NCI-H1436 (cell line): Measurements from ENCODE around the gene MEF2C.
"Not testable (repeated sequence)": the region's sequence is repeated elsewhere in the genome, so short reads cannot be mapped to it uniquely, and the experiment has no call there.

Experiments
- DNase-seq: peaks from one replicate; lab custom pipeline; 2025; lab: John Stamatoyannopoulos, UW

MEF2C gene

DNA sequence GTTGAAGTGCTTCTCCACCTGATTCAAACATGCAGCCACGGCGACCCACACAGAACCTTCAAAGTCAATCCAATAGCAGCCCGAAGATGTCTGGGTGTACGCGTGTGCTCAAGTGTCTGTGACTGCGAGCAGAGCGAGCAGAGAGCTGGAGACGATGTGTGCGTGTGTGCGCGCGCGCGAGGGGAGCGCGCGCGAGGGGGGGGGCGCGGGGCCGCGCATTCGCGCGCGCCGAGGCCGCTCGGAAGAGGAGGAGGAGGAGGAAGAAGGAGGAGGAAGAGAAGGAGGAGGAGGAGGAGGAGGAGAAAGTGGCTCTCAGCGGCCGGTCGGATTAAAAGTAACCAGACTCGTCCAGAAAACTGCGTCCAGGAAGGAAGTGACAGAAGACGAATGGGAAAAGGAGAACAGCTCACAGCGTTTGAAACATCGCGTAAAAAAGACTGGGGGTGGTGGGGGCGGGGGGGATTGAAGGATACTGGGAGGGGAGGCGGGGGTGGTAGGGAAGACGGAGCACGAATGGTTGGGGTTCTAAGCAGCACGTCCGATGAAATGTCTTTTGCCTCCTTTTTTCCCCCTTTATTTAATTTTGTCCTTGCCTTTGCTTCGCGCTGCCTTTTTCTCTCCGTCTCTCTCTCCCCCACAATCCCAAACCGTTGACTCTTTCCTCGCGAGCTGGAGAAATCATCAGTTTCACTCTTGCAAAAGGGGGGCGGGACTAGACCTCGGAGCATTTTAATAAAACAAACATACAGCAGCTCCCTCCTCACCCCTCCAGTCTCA lies at the start of gene MEF2C:
TSS of gene MEF2C (minus strand) at position 126 of the 777 bp plus-strand sequence. CDS start 59,396 bp downstream, outside the sequence.
- DNase-seq = peak; percentile 29

DNA sequence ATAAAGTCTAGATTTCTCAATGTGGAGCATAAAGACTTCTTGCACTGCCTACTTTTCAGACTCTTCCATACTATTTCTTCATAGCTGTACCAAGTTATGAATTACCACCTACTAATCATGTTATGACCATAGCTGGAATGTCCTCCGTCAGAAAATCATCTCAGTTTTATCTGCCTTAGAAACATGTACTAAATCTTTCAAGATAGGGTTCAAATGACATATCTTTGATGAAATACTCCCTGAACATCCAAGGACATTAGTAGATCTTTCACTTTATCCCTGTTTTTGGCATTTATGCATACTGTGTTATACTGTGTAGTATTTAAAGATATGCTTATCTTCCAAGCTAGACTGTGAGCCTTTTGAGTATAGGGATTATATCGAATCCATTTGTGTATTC lies 49.6 kb upstream of the MEF2C start:
- no peak for DNase-seq

DNA sequence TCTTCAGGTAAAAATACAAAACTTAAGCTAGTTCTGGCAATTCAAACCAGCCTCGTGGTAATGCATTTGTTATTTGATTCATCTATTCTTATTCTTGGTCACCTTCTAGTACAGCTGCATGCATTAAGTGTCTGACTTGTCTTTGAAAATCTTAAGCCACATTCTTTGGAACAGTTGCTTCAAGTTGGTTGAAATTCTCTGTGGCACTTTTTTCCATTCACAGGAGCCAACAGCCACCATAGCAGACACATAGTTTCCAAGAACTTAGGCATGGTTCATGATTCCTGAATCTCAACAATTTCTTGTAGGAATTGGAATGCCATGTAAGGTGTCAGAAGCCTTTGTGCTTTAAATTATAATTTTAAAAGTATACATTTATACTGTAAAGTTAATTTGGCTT lies 47.4 kb upstream of the MEF2C start:
- no peak for DNase-seq

DNA sequence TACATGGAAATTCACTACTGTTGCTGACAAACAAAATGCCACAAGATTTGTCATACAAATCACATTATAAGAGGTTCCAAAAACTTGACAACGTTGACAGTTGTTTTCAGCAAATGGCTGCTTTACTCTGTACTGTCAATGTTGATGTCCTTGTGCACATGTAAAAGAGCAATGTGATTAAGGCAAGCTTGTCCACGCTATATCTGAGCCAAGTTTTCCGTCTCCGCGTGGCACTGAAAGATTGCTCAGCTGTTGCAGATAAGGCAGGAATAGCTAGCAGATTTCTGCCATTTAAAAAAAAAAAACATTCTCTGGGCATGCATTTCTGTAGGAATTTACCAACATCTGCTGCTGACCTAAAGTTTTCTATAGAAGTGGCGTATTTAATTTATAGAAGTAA lies 46.4 kb upstream of the MEF2C start:
- DNase-seq = no peak

DNA sequence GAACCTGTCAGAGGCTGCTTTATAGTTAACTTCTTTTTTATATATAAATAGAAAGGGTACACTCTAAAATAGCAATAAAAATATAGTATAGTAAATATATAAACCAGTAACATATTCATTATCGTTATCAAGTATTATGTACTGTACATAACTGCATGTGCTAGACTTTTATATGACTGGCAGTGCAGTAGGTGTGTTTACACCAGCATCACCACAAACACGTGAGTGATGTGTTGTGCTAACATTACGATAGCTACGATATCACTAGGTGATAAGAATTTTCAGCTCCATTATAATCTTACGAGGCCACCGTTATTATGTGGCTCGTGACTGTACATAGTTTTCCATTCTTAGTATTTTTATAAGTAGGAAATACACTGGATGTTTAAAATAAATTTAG lies 43.8 kb upstream of the MEF2C start:
- no peak for DNase-seq

DNA sequence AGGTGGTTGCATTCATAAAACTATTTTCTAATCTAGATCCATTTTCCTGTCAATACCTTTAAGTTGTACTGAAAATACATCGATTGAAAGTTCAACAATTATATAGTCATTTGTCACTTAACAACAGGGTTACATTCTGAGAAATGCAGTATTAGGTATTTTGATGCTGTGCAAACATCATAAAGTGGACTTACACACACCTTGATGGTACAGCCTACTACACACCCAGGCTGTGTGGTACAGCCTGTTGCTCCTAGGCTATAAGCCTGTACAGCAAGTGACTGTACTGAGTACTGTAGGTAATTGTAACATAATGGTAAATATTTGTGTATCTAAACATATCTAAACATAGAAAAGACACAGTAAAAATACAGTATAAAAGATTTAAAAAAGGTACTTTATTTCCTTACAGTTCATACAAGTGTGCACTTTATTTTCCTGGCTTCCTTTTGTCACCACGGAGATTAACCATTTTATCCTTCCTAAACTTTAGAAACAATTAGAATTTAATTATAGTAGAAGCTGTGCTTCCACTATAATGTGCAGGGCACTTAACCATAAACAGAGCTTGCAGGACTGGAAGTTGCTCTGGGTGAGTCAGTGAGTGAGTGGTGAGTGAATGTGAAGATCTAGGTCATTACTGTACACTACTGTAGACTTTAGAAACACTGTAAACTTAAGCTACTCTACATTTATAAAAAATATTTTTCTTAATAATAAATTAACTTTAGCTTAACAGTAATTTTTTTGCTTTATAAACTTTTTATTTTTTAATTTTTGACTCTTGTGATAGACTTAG lies 42.9 kb upstream of the MEF2C start:
- DNase-seq = no peak

DNA sequence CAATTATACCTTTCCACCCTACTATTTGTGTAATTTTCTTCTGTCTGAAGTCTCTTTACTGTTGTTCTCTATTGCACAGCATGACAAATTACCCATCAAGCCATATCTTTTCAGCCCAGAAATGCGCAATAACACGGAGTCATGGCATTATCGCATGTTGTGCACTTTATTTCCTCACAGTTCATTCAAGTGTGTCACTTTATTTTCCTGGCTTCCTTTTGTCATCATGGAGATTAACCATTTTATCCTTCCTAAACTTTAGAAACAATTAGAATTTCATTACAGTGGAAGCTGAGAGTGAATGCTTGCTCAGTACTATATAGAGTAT lies 41.3 kb upstream of the MEF2C start:
- no peak for DNase-seq

DNA sequence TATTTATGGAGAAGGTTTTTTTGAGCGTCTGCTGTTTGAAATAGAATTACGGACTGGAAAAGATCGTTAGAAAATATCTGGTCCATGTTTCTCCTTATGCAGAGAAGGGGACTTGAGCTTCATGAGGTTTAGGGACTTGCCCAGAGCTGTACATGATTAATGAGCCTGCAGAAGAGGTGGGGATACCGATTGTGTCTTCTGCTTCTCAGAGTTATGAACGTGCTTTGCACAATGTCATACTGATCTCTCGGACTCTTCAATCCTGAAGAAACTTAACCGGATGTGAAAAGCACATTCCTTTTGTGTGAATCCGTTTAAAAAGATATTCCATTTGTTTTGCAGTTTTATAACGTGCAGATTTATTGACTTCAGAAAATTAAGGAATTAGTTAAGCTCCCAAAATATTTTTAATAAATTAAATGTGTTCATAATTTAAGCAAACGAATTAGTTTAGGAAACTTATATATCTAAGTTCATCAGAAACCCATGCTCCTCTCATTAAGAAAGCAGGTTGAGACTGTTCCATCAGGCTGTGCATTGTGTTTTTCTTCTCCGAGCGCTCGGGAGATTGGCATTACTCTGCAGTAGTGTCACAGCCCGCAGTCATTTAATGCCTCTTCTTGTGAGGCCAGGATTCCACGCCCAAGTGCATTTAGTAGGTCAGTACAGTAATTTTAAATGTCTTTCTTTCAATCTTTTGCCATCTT lies 40.8 kb upstream of the MEF2C start:
- no peak for DNase-seq

DNA sequence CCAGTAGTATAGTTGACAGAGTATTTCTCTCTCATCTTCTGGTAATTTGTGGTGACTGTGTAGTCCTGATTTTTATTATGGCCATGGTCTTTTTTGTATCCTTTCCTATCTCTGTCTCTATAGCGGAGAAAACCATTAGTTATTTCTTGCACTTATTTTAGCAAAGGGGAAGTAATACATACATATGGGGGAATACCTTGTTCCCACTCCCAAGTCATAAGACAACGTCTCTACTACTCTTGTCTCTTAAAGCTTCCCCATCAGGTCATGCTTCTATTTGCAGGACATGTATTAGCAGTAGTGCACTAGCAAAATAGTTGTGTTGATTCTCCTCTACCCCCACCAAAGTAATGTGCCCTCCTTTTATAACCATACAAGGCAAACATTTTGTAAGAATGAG lies 29.8 kb upstream of the MEF2C start:
- not testable (repeated sequence) for DNase-seq

DNA sequence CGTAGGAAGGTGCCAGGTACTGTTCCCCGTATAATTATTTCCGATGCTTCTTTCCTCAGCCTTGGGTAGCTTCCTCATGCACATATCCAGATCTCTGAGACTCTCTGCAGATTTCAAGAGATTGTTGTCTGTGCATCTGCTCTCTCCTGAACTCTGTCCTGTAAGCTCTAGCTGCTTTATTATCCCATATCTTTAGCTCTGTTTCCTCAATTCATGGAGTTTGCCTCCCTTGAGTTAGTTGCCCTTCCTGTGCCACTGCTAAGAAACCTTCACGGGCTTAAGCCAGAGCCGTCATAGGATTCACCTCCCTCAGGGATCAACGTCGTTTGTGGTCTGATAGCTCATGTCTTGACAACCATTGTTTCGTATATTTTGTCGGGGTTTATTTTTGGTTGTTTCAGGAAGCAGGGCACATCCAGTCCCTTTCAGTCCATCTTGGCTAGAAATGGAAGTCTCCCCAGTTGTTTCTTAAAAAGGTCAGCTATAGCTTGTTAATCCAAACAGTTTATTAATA lies 28.1 kb upstream of the MEF2C start:
- not testable (repeated sequence) for DNase-seq

DNA sequence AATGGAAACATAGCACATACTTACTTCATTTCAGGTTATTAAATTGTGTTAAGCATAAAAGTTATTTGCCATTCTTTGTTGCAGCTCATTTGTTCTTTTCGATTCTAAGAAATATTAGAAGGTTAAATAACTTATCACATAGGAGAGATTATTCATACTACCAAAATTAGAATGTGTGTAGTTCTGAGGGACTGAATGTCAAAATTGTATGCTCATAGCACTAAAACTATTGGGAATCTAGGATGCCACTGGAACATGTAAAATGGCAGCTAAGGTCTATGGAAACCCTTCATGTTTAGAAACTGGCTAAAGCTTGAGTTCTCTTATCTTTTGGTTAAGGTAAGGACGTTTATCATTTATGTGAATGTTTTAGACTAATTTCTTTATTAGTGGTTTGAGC lies 21.5 kb upstream of the MEF2C start:
- not testable (repeated sequence) for DNase-seq

DNA sequence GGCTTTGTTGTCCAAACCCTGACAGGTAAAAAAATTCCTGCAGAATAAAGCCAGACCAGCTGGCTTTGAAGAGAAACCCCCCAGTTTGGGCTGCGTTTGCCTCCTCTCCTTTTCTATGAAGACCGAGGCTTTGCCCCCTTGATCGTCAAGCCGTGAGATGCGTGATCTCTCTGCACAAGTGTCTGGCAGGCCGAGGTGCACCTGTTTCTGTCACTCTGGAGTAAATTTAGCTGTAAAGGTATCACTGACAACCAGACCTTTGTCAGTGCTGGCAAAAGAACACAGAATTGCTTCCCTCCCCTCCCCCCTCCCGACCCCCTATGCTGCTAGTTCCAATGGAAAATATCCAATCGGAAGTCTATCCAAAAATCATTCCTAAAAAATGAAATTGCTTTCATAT lies 21.0 kb upstream of the MEF2C start:
- DNase-seq = not testable (repeated sequence)

DNA sequence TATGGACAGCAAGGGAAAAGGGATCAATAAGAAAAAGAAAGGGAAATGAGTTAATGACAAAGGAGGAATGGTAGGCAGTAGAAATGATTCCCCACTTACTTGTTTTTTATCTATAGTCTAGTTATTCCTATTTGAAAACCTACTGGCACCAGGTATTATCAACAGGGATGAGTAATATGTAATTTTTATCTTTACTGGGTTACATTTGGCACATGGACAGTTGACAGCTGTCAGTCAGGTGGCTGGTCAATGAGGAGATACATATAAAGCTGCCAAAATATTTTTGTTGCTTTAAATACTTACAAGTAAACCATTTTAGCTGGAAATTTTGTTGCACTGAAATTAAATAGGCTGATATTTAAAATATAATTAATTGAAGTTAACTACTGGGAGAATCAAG lies 18.1 kb upstream of the MEF2C start:
- not testable (repeated sequence) for DNase-seq

DNA sequence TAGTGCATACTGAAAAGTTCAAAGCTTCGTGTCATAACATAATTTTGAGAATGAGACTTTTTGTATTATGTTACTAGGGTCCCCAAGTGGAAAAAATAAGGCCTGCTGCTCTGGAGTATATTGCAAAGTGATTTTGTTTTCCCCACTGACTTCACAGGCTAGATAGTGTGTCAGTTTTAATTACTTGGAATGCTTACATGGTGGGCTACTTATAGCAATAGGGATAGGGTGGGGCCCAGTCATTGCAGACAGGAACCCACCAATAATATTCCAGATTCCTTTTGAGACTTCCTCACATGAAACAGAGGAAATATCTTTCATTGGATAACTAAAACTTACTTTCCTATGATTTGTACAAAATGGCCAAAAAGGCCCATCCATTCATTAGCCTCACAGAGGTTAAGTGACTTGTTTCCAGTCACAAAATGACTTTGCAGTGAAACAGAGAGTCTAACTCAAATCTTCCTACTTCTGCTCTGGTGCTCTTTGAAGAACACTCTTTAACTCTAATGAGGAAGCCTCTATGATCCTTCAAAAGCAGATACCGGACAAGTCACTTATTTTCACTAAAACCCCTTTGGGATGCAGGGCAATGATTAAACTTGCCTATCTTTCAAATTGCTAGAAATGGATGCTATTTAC lies 16.2 kb upstream of the MEF2C start:
- DNase-seq = no peak

DNA sequence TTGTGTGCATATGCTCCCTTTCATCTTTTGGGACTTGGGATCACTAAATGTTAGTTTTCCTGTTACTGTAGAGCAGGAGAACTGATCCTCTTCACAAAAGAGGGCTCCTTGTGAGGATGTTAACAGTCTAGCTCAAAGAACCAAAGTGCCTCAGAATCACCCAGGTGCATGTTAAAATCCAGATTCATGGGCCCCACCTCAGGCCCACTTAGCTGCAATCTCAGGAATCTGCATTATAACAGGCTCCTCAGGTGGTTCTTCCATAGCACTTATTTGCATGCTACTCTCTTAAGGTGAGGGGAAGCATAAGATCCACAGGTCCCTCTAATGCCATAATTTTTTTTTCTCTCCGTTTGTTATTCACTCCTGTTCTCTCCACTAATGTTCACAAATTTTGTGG lies 14.8 kb upstream of the MEF2C start:
- DNase-seq = no peak

DNA sequence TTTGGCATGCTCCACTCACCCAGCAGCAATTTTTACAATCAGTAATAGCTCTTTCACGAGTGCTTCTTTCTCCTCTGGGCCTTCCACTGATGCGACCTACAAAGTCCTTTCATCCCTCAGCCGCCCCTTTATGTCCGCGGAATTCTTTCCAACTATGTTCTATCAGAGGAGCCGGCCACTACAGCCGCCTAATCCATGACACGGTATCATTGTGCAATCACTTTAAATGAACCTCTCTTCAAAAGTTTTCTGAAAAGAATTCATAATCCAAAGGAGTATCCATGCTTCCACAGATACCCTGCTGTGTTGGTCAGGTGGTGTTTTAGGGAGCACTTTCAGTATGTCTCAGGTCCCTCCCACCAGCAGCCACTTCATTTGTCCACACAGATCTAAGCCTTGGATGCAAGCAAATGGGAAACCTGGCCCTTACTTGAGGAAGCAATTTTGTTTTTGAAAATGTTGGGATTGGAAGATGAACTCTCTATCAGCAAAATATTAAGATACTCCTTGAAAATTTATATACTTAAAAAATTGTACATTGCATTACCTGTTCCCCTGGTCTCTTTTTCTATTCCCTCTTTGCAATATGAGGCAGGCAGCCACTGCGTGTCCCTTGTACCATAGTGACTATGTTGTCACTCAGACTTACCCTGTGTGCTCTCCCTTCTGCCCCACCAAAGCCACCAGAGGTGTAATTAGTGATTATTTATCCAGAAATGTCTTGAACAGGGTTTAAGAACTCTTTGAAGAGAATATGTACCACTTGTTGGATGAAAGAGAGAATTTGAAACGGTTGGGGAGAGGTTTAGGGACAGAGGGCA lies 12.9 kb upstream of the MEF2C start:
- no peak for DNase-seq

DNA sequence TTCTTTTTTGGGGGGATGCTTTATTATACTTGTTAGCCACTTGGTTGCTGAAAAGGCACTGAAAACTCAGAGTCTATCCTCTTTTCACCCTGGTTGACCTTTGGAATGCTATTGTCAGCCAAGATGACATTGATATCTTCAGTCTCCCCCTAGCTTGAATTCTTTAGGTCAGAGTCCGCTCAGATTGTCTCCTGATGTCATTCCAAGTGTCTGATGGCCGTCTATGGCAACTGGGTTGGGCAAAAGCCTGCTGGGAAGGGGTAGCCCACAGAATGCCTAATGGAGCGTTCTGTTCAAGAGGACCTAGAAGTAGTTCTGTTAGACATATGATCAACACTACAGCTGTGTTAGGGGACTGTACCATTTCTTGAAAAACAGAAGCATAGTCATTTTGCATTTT lies 9.7 kb upstream of the MEF2C start:
- DNase-seq = no peak

DNA sequence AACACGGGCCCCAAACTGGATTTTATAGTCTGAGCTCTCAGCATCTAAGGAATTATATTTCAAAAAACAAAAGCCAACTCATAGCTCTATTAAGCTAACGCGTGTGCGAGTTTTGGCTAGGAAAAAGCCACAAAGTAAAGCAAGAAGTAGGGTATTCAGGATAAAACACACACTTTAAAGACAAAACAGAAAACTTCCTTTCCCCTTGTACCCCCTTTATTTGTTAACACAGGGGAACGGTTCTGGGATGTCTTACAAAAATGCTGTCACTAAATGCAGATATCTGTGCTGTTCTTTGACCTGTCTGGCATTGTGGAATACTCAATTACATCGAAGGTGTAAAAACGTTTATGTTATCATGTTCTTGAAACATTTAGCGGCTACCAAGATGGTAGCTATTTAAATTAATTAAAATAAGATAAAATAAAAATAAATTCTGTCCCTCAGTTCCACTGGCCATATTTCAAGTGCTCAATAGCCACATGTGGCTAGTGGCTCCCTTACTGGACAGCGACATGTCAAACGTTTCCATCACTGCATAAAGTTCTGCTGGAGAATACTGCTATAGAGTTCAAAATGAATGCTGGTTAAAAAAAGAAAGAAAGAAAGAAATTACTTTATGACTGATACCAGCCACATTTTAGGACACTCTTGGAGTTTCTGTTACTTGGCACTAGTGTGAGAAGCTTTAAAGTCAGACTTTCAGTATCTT lies 7.2 kb upstream of the MEF2C start:
- DNase-seq = no peak

DNA sequence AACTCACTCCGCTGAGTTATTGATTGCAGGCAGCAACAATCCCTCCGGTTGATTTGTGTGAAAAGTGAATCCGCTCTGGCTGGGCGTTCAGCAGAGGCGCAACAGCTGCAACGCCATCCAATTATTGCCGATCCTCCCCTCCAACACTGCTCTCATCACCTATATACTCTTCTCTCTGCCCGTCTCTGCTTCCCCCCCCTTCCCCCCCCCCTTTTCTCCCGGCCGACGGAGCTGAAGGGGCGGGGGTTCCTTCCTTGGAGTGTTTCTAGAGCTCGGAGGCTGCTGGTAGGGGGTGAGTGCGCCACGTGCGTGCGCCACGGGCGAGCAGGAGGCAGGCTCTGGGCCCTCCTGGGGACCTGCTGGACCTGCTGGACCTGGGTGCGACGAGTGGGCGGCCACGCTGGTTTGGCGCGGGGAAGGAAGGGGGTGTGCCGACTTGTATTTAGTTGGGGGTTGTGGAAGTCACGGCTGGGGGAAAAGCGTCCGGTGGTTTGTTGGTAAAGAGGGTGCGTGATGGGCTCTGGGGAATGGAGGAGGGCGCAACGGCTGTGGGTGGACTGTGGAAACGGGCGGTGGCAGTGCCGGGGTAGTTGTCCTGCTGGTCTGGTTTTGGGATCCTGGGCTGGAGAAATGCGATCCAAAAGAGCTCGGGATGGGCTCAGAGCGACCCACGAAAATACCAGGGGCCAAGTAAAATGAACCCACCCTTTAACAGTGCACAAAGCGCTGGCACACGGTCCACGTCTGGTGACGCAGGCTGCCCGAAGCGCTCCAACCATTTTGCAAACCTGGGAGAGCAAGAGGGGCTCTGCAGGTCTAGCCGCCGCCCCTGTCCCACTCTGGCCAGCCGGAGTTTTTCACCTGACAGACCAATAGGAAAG lies 6.4 kb upstream of the MEF2C start:
- peak; percentile 6 for DNase-seq

DNA sequence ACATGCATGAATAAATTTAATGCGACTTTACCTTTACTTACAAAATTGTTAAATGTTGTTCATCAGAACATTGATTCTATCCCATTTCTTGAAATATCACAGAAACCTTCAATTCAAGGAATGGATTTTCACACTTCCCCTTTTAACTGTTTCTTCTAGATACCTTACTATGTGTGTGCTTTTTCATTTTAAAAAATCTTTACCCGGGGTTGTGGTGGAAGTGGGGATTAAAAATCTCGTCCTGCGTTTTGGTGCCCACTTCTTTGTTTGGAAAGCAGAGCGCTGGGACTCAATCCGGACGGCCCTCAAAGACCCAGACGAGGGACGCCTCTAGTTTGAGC lies 5.8 kb upstream of the MEF2C start:
- no peak for DNase-seq
